Stimulated activated naive CD4-positive, alpha-beta T cell treated with Interleukin-2 at 50 U/mL for 16 hours (primary cell): Measurements from ENCODE around the gene NSMF.
A peak's percentile ranks its signal among the peaks of the same experiment; 100 is the strongest.
"Not testable (repeated sequence)": the region's sequence is repeated elsewhere in the genome, so short reads cannot be mapped to it uniquely, and the experiment has no call there.

Experiments used
- DNase-seq: peaks from one replicate; lab custom pipeline; 2025; lab: John Stamatoyannopoulos, UW

NSMF gene

DNA sequence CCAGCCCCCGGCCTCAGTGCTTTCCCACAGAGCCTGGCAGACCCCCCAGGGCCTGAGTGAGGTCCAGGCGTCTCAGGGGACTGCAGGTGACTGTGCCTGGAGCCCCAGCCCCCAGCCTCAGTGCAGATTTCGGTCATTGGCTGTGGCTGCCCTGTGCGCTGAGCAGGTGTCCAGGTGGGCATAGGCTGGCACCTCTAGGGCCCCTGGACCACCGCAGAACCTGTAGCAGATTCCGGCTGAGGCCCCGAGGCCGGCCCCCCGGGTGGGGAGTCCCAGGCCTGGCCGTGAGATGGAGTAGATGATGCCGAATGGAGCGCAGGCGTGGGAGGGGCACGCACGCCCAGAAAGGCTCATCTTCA lies 48.3 kb downstream of the NSMF start:
- DNase-seq, result no peak

DNA sequence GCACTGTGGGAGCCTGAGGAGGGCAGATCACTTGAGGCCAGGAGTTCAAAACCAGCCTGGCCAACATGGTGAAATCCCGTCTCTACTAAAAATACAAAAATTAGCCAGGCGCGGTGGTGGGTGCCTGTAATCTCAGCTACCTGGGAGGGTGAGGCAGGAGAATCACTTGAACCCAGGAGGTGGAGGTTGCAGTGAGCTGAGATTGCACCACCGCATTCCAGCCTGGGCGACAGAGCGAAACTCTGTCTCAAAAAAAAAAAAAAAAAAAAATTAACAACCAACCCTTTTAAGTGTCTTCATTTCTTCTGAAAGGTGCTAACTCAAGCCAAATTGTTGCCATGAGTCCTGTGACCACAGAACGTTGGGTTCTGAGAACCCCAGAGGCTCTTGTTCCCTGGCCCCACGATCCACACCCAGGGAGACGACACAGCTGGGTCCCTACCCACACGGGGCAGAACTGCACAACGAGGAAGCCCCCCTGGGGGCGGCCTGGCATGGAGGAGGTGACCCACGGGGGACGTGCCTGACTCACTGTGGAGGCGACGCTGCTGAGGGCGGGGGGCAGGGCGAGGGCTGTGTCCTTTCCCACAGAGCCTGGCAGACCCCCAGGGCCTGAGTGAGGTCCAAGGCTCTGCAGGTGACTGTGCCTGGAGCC lies 48.8 kb downstream of the NSMF start:
- not testable (repeated sequence) for DNase-seq

DNA sequence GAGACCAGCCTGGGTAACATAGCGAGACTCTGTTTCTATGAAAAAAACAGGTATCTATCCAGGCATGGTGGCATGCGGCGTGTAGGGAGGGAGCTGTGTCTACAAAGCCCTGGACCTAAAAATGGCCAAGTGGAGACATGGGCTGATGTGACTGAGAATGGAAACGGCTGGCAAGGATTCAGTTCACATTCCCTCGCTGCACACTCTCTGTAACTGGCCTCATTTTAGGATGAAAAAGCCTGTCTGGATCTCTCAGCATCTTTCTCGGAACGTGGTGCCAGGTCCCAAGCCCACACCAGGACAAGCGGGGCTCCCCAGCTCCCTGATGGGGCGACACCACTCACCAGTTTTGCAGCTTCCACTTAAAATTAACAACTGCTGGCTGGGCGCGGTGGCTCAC lies 49.6 kb downstream of the NSMF start:
- DNase-seq, result no peak

DNA sequence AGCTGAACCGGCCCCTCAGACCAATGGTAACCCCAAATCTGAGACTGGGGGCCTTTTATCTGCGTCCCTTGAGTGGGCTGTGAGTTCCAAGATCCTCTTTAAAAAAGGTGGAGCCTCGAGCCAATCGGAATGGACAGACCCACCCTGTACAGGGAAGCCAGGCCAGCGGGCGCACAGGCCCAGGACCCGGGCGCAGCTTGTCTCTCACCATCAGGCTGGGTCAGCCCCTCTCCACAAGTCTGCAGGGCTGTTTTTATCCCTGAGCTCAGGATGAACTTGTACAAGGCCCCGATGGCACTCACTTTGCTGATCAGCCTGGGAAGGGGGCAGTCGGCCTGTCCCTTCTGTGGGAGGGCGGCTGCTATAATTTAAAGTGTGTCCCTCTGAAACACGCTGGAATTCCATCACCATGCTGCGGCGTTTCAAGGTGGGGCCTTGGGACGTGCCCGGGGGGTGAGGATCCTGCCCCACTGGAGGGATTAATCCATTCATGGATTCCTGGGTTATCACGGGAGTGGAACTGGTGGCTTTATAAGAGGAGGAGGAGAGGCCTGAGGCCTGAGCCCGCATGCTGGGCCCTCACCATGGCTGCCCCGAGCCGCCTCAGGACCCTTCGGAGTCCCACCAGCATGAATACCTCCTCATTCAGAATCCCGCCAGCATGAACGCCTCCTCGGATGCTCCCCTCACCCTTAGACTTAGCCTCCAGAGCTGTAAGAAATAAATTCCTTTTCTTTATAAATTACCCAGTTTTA lies 50.3 kb downstream of the NSMF start:
- no peak for DNase-seq

DNA sequence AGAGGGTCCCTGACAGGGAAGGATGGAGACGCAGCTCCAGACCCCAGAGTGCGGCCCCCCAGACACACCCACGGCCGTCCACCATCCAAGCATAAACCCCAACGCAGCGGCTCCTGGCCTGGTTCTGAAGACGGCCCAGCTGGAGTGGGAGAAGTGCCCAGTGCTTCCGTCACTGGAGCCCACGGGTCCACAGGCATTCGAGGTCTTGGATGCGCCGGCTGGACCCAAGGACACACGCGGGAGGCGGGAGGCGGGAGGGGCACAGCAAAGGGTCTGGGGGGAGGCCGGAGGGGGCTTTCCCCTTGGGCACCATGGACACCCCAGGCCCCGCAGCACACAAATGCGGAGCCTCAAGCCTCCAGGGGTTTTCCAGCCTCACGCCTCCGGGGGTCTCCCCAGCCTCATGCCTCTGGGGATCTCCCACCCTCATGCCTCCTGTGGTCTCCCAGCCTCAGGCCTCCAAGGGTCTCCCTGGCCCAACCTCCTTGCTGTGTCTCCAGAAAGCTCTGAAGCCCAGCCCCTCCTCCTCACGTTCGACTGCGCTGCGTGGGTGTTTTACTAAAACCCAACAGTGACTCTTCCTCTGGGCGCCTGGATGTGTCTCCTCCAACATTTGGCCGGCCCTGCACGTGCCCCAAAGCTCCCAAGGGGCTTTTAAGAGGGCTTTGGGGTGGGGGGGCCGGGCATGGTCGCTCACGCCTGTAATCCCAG lies 51.4 kb downstream of the NSMF start:
- DNase-seq, result no peak

DNA sequence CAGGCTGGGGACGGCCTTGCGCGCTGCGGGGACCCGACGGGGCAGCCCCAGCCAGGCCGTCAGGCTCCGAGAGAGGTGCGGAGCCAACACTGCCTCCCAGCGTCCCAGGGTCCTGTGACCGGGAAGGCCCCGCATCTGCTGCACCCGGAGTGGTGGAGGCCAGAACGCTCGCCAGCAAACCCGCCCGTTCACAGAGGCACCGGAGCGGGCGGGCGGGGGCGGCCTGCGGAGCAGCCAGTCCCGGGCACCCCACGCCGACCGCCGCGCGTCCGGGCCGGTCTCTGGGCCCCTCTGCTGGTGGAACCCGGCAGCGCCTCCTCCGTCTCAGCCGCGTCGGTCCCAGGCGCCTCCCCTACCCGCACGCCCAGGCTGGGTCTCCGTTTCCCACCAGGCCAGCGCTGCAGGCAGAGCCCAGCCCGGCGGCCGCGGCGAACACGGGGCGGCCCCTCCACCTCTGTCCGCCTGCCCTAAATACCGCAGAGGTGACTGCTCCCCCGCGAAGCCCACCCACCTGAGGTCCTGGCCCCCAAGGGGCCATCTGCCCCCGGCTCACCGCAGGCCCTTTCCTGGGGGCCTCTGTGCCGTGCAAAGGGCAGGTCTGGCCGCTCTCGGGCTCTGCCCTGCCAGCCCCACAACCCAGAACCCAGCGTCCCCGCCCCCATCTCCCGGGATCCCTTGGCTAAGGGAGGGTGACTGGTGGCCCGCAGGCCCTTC lies 52.1 kb downstream of the NSMF start:
- DNase-seq, result peak; percentile 50

DNA sequence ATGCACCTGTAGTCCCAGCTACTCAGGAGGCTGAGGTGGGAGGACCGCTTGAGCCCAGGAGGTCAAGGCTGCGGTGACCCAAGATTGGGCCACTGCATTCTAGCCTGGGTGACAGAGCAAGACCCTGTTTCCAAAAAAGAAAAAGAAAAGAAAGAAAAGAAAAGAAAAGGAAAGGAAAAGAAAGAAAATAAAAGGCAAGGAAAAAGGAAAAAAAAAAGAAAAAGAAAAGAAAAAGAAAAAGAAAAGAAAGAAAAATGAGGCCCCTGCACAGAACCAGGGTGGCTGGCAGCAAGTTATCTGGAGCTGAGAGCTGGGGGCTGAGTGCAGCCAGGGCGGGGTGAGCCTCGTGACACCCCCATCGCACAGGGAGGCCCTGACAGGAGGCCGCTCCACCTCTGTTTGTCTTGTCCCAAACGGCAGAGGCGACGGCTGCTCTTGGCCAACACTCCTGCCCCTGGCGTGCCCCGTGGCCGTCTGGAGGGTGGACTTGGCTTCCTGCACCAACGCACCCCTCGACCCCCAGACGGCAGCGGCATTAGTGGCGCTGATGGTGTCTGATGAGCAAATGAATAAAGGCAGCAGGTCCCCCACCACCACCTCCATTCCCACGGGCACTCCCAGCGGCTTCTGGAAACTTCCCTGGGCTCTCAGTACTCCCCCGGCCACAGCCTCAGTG lies 52.9 kb downstream of the NSMF start:
- DNase-seq, result no peak

DNA sequence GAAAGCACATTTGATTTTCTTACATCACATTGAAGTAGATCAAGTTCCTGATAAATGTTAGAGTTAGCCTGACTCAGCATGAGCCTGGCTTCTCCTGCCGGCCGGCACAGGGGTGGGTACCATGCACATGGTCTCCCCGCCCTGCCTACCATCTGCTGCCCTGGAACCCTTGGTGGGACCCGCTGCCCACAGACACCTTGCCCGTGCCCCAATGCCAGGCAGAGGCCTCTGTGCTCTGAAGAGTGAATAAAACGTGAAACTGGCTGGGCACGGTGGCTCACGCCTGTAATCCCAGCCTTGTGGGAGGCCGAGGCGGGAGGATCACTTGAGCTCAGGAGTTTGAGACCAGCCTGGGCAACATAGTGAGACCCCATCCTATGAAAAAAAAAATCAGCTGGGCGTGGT lies 53.5 kb downstream of the NSMF start:
- no peak for DNase-seq

DNA sequence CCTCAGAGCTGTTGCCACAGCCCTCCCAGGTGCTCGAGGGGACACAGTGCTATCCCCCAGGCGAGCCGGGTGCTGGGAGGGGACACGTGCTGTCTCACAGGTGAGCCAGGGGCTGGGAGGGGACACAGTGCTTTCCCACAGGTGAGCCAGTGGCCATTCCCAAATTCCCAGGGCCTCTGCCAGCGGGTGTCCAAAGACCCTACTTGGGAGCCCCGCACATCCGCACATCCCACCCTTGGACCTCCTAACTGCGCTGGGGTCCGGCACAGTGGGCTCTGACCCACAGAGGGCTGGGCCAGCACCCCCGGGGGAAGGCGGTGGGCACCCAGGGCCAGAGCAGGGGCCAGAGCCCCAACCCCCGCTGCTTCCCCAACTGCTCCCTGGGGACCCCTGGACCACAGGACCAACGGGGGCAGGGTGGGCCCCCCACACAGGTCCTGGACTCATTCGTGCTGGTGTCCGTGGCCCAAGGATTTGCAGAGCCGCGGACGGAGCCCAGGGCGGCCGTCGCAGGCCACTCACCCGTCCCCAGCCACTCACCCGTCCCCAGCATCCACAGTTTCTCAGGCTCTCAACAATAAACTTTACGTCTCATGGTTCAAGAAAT lies 54.1 kb downstream of the NSMF start:
- DNase-seq, result no peak

DNA sequence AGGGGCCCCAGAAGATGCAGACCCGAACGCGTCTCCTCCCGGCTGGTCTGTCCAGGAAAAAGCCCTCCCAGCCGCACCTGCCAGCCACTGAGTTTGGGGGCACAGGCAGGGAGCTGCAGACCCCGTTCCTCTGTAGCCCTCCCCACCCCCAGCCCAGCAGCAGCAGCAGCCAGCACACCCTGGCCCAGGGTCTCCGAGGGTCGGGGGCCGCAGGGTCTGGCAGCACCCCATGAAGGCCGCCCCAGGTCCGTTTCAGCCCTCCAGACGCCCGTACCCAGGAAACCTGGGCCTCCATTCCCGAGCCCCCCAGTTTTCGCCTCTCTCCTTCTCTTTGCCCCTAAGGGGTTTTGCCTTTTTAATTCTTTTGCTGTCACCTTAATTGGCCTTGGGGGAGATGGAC lies 55.9 kb downstream of the NSMF start:
- no peak for DNase-seq

DNA sequence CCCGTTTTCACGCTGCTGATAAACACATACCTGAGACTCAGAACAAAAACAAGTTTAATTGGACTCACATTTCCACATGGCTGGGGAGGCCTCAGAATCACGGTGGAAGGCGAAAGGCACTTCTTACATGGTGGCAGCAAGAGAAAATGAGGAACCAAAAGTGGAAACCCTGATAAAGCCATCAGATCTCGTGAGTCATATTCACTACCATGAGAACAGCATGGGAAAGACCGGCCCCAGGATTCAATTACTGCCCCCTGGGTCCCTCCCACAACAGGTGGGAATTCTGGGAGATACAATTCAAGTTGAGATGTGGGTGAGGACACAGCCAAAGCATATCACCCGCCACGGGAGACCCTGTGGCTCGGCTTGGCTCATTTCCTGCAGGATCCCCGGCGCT lies 56.4 kb downstream of the NSMF start:
- DNase-seq, result no peak

DNA sequence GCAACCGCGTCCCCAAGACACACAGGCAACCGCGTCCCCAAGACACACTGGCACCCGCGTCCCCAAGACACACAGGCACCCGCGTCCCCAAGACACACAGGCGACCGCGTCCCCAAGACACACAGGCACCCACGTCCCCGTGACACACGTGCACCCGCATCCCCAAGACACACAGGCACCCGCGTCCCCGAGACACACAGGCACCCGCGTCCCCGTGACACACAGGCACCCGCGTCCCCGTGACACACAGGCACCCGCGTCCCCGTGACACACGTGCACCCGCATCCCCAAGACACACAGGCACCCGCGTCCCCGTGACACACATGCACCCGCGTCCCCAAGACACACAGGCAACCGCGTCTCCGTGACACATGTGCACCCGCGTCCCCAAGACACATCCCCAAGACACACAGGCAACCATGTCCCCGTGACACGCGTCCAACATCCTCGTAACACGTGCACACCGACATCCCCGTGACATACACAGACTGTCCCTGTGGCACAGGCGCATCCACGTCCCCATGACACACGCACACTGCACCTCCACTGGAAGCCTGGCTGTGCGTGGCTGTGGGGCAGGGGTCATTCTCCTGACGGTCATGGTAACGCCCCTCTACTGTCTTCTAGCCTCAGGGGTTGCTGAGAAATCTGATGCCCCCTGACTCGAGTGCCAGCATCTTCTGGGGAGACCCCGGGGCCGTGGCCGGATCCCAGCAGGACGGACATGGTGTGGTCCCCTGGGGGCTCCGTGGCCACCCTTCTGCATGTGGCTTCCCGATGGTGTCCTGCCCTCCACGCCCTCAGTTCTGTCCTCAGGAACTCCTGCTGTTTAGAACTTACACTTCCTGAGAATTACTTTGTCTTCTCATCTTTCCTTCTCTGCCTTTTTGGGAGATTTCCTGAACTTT lies 60.3 kb downstream of the NSMF start:
- no peak for DNase-seq

DNA sequence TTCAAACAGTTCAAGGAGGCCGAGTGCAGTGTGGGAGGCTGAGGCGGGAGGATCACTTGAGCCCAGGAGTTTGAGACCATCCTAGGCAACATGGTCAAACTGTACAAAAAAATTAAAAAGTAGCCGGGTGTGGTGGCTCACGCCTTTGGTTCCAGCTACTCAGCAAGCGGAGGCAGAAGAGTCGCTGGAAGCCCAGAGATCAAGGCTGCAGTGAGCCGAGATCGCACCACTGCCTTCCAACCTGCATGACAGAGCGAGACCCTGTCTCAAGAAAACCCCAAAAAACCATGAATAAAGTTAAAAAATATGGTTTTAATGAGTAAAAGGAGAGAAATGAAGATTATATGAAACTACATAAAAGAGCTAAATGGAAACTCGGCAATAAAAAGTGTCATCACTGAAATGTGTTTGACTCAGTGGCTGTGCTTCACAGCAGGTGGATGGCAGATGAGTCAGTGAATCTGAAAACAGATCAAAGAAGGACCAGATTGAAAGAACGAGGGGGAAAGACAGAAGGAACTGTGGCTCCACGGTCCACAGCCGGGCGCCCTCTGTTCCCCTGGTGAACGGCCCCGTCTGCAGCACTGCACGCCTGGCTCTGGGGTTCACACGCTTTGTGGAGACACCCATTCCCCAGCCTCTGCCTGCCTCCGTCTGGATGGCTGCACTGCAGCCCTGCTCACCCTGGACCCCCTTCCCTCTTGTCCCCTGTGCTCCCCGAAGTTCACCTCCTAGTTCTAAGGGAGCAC lies 61.3 kb downstream of the NSMF start:
- peak; percentile 38 for DNase-seq
